ENCODE data around the gene PATJ.
"Not testable (repeated sequence)": the region's sequence is repeated elsewhere in the genome, so short reads cannot be mapped to it uniquely, and the experiment has no call there.

PATJ gene

GRCh38 chr1:61894296-61894695 is 152.0 kb downstream of the PATJ start:
- not testable (repeated sequence) for DNase-seq

- DNase-seq = no peak
Measured at GRCh38 chr1:61895175-61895574, 152.9 kb downstream of the PATJ start.

- DNase-seq = no peak
Measured at GRCh38 chr1:61898658-61899057, 156.4 kb downstream of the PATJ start.

- no peak for DNase-seq
Measured at GRCh38 chr1:61904354-61904753, 162.1 kb downstream of the PATJ start.

GRCh38 chr1:61907102-61907501 is 164.8 kb downstream of the PATJ start:
- DNase-seq = no peak

GRCh38 chr1:61910035-61910434 is 167.8 kb downstream of the PATJ start:
- DNase-seq = no peak

- DNase-seq = no peak
Measured at GRCh38 chr1:61914823-61915482, 172.7 kb downstream of the PATJ start.

- DNase-seq = no peak
Measured at GRCh38 chr1:61921435-61921834, 179.2 kb downstream of the PATJ start.

- no peak for DNase-seq
Measured at GRCh38 chr1:61922950-61923480, 180.7 kb downstream of the PATJ start.

- no peak for DNase-seq
Measured at GRCh38 chr1:61925591-61926298, 183.5 kb downstream of the PATJ start.

- DNase-seq = no peak
Measured at GRCh38 chr1:61926597-61926996, 184.3 kb downstream of the PATJ start.

GRCh38 chr1:61930116-61930645 is 187.9 kb downstream of the PATJ start:
- DNase-seq = no peak

- no peak for DNase-seq
Measured at GRCh38 chr1:61931587-61932279, 189.5 kb downstream of the PATJ start.

- DNase-seq = no peak
Measured at GRCh38 chr1:61935516-61935915, 193.2 kb downstream of the PATJ start.

- DNase-seq = no peak
Measured at GRCh38 chr1:61936839-61937238, 194.6 kb downstream of the PATJ start.

- no peak for DNase-seq
Measured at GRCh38 chr1:61941794-61942193, 199.5 kb downstream of the PATJ start.

- DNase-seq = no peak
Measured at GRCh38 chr1:61942856-61943255, 200.6 kb downstream of the PATJ start.

GRCh38 chr1:61948685-61949084 is 206.4 kb downstream of the PATJ start:
- not testable (repeated sequence) for DNase-seq

- no peak for DNase-seq
Measured at GRCh38 chr1:61950418-61950817, 208.1 kb downstream of the PATJ start.

GRCh38 chr1:61951731-61952580 is 209.7 kb downstream of the PATJ start:
- no peak for DNase-seq

- DNase-seq = no peak
Measured at GRCh38 chr1:61952675-61953074, 210.4 kb downstream of the PATJ start.

GRCh38 chr1:61953076-61953789 is 211.0 kb downstream of the PATJ start:
- no peak for DNase-seq
